Right kidney (tissue), 9 donors: Measurements from ENCODE around the gene CD226.
"Not testable (repeated sequence)": the region's sequence is repeated elsewhere in the genome, so short reads cannot be mapped to it uniquely, and the experiment has no call there.

ENCODE experiments used
- DNase-seq: peaks from one replicate; pipeline ENCODE4 v3.0.0-alpha.2; 2016
- long read RNA-seq, 8 donors: transcript quantifications; one replicate each; lab custom pipeline, GENCODE V29; 2026

Gene CD226
- long read RNA-seq, donor 1, result 0 reads
- long read RNA-seq, donor 2, result 0 reads
- long read RNA-seq, donor 3, result 0 reads
- long read RNA-seq, donor 4, result 0 reads
- long read RNA-seq, donor 5, result 0 reads
- long read RNA-seq, donor 6, full-length matches to known transcripts, result 1 of 1 reads
- long read RNA-seq, donor 6, partial matches to known transcripts, result 0 of 1 reads
- long read RNA-seq, donor 6, other reads (novel, unspliced or antisense), result 0 of 1 reads
- long read RNA-seq, donor 7, result 0 reads
- long read RNA-seq, donor 8, result 0 reads

DNA sequence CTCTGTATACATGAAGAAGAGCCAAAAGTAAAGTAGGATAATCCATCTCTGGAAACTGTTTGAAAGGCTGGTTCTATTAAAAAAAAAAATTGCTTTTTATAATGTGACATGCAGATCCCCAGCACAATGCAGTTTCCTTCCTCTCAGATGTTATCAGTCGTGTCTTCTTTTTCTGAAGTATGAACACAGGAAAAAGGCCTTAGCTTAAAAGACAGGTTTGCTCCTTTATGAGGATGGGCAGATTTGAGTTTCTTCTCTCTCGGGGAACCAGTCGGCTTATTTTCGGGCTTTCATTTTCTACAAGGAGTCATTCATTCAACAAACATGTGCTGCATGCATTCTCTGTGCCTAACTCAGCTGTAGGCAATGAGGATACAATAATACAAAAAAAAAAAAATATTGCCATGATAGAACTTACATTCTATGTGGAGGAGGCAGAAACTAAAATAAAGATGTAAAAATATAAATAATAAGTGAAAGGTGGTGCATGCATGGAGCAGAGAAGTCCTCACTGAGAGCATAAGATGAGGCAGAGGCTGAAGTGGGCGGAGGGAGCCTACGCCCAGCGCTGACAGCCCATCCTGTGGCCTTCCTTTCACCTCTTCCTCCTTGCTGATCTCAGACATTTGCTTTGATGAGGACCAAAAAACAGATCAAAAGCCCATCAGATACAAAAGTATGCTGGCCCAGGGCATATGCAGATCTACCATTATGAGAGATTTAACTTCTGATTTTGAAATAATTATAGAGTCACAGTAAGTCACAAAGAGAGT lies at the start of gene CD226:
TSS of gene CD226 (minus strand) at position 513 of the 773 bp plus-strand sequence. CDS start at position 46, 467 bp downstream.
- no peak for DNase-seq

DNA sequence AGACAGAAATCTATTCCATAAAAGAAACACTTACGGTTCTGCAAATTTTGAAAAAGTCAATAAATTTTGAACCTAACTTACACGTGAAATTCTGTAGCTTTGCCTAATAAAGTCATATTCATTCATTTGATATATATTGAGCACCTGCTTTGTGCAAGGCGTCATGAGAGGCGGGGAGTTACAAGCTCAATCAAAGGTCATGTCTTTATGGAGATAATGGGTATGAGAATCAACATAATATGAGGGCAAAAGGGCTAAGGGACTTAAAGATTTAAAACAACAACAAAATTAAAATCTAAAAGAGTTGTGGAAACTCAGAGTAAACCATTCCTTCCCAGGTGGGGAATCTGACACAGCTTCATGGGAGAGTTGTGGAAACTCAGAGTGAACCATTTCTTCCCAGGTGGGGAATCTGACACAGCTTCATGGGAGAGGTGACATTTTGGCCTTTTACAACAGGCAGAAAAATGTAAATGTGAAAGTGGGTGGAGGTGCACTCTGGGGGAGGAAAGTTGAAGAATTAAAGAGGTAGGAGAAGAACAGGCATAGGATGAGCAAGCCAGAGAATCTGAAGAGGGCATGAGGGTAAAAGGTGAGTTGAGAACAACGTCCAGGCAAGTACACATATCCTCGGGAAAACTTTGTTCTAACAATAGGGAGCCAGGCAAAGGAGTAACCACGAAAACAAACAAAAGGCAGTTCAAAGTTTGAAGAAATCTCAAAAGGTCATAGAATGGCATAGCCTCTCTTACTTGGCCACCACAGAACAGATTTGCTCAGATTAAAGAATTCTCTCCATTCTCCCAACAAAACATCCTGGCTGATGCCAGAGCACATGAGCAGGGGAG lies 49.5 kb upstream of the CD226 start:
- DNase-seq, result no peak

DNA sequence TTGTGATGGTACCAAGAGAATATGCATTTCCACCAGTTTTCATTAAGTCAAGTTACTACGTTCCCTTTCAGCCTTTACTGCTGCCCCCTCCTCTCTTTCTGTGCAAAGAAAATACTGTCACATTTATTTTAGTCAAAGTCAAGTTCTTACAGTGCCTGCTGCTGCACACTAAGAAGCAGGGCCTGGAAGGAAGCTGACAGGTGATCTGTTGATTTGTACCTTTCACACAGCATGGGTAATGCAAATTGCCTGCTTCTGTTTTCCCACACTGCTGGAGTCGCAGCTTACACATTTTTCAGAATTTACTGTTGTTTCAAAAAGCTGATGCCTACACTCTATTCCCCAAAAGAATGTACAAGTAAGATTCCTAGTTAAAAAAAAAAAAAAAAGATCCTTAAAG lies 48.7 kb upstream of the CD226 start:
- DNase-seq, result no peak

DNA sequence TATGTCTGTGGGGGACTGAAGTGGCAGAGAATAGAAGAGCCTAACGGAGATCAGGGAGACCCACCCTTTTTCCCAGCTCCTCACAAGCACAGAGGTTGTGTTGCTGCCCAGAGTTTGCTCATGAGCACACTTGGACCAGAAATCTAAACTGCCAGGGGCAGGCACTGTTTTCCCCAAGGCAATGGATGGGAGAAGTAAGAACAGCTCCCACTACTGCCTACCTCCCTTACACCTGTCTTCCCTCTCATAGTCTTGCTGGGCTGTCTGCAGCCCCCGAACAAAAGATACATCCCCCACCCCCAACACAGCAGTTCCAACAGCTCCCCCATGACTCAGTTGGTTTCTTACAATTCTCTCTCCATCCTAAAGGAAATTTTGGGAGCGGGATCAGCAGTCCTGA lies 48.1 kb upstream of the CD226 start:
- DNase-seq, result no peak

DNA sequence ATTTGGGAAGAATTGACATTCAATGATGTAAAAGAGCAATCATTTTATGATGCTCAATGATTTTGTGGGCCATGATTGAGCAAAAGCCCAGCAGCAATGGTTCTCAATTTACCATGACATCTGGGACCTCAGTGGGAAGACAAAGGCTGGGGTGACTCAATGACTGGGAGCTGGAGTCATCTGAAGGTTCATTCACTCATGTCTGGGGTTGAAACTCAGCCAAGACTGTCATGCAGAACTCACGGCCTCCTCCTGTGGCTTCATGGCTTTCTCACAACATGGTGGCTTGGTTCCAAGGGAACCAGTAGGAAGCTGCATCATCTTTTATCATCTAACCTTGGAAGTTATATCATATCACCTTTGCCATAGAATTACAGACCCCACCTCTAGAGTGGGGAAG lies 45.1 kb upstream of the CD226 start:
- no peak for DNase-seq

DNA sequence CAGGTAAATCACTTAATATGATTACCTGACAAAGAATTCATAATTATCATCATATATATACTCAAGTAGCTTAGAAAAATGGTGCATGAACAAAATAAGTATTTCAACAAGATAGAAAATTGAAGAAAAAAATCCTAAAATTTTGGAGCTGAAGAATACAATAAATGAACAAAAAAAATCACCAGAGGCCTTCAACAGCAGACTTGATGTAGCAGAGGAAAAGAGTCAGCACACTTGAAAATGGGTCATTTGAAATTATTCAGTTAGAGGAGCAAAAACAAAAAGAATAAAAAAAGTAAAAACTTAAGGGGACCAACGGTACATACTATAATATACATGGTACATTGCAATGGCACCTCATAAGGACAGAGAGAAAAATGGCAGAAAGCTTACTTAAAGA lies 40.2 kb upstream of the CD226 start:
- DNase-seq, result no peak

DNA sequence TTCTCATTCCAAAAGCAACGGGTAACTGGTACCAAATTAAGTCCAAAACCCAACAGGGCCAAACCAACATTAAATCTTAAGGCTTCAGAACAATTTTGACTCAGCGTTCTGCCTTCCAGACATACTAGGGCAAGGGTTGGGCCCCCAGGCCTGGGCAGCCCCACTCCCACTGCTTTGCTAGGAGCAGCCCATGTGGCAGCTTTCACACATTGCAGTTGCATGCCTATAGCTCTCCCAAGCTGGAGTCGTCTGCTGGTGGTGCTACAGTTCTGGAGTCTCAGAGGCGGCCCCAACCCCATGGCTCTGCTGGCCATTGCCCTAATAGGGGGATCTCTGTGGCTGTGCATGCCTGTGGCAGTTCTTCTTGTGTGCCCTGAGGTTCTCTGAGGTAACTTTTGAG lies 37.6 kb upstream of the CD226 start:
- no peak for DNase-seq

DNA sequence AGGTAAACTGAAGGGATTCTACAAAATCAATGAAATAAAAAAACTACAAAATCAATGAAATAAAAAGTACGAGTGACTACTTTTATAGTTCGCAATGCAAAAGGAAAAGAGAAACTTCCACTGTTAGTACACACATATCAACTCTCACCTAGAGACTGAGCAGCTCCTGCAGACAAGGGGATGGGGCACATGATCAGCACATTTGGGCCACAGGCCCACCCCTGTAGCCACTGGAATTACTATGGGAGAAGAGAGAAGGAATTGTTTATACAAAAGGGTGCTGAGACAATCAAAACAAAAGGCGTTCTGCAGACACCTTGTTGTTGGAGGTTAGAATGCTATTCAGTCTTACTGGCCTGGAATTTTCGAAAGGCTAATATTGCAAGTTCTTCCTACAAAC lies 34.7 kb upstream of the CD226 start:
- DNase-seq, result no peak

DNA sequence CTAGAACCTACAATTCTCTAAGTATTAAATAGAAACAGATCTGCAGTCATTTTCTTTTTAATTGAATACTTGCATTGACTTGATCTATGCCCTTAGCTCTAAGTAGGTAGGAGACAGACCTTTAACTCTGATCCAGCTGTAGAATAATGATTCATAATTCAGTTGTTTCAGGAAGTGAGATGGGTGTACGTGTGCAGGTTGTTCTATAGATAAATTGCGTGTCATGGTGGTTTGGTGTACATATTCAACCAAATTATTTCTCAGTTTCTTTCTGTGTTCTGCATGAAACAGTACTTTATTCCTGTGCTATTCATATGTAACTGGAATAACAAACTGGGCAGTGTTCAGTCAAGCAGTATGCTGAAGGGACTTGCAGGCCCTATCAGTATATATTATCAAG lies 34.3 kb upstream of the CD226 start:
- DNase-seq, result no peak

DNA sequence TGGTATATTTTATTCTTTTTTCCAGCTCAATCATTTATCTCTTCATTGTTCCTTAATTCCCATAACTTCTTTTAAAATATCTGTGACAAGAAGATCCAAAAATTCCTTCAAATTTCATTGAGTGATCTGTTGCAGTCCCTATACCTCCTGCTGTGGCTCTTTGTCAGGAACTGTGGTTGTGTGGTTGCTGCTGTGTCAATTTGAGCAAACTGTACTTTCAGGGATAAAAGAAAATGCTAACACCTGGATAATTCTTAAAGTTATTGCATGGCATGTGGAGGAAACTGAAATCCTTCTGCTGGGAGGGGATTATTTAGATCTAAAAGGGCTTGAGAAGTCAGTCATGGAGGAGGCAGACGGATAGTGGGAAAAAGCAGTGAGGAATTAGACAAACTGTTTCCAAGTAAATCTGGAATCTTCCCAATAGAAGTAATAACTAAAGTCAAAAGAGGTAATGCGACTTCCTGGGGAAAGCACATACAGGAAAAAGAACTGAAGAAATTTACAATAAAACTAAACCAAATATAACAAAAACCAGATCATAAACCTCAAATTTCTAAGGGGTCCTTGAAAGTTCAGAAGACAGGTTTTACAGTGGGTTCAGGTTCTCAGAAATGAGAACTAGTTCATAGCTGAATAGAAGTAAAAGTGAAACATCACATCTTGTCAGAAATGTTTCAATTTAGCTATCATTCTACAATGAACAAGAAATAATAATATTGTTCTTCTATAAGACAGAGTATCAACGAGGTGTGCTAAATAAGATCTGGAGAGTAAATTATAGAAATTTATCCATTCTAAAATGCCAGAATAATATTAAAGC lies 33.5 kb upstream of the CD226 start:
- no peak for DNase-seq

DNA sequence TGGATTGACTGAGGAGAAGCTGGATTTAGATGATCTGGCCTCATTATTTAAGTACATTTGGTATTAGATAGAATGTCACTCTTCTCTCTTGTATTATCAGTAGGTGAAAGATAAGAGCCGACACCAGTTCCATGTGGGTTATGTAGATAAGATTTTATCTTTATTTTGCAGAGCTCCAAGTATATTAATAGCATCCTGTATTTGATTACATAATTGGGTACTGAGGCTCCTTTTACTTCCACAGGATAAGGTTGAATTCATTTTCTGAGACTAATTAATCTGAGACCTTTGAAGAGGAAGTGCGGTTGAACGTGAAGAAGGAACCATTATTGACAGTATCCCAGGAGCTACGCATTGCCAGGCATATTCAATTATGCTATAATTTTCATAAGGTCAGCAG lies 32.8 kb upstream of the CD226 start:
- no peak for DNase-seq

DNA sequence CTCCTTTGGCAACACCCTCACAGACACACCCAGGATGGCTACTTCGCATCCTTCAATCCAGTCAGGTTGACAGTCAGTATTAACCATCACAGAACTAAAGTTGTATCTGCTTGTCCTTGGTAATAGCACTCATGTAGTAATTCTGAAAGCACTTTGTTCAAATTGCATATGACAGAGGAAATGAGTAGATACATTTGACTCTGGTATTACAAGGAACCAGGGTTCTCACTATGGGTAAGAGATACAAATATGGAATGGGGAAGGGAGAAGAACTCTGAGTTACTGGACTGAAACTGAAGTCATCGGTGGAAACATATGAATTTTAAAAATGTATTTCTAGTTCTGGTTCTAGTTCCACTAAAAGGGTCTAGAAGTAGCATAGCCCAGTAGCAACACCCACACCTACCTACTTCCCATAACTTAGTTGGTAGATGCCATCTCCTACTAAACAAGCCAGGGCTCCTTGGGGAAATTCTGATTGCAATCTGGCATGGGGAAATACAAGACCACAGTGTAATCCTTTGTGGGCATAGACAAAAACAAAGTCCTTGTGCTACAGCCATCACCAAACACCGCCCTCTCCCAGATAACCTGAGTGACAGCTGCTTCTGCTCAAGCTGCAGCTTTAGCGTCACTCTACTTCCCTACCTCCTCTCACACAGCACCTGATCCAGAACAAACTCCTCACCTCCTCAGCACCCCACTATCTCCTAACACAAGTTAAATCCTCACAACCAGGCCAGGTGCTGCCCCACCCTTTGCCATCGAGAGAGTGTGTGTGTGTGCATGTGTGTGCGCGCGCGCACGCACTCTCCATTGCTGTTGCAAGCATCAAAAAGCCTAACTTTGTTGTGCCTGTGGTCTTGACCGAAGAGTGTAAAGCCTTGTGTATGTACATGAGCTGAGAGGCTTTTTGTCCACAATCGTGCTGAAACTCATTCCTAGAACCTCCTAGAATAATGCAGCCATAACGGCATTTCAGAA lies 31.4 kb upstream of the CD226 start:
- no peak for DNase-seq

DNA sequence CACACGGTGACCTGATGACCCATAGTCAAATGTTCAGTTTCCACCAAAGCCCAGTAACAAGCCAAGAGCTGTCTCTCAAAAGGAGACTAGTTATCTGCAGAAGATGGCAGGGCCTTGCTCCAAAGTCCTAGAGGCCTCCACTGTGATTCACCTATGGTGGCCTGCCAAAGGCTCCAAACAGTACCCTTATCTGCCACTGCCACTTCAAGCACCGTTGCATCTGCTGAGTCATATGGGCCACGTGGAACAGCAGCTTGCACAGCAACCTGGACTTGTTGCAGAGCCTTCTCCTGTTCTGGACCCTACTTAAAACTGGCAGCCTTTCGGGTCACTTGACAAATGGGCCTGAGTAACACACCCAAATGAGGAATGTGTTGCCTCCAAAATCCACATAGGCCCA lies 27.6 kb upstream of the CD226 start:
- DNase-seq, result not testable (repeated sequence)

DNA sequence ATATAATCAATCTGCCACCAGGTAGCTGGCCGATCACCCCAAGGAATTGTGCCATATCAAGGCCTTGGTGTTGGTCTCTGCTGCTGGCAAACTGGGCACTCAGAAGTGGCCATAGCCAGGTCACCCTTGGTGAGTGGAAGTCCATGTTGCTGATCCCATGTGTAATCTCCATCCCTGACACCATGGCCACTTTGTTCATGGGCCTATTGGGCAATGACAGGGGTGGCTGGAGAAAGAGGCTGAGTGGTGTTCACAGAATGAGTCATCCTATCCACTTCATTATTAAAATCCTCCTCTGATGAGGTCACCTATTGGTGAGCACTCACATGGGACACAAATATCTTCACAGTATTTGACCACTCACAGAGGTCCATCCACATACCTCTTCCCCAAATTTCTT lies 26.7 kb upstream of the CD226 start:
- DNase-seq, result no peak

DNA sequence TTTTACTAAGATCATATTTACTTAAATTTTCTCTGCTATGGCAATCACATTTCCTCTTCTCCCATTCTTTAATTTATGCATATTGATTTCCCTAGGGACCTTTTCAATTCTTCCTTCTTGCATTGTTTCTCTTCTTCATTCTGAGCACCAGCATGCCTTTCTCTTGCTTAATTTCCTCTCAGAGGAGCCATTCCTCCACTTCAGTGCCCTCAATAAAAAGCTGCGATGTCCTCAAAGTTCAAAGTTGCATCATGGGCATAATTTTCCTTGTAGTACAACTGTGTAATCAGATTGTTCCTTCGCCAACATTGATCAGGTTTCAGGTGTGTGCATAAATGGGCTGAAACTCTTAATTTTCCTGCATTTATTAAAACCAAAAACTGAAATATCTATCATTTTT lies 21.8 kb upstream of the CD226 start:
- no peak for DNase-seq

DNA sequence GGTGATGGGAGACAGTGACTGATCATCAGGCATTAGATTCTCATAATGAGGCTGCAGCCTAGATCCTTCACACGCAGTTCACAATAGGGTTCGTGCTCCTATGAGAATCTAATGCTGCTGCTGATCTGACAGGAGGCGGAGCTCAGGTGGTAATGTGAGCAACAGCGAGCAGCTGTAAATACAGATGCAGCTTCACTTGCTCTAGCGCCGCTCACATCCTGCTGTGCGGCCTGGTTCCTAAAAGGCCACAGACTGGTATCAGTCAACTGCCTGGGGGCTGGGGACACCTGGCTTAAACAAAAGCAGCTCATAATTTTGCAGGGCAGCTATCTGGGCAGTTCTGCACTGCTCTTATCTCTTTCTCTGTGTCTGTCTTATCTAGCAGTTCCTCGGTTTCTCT lies 20.4 kb upstream of the CD226 start:
- no peak for DNase-seq

DNA sequence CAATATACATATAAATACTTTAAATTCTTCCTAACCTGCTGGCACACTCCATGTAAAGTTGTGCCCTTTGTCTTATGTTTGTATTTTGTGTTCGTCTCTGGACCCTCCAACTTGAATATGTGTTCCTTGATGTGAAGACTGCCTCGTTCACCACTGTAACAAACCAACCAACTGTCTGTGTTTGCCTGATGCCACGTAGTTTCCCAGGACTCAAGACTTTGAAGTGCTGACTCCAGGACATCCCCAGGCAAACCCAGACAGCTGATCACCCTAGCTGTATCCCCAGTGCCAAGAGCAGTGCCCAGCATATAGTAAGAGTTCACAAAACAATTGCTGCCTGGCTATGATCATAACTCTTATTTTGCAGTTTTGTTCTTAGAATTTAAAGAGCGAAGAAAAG lies 15.5 kb upstream of the CD226 start:
- no peak for DNase-seq

DNA sequence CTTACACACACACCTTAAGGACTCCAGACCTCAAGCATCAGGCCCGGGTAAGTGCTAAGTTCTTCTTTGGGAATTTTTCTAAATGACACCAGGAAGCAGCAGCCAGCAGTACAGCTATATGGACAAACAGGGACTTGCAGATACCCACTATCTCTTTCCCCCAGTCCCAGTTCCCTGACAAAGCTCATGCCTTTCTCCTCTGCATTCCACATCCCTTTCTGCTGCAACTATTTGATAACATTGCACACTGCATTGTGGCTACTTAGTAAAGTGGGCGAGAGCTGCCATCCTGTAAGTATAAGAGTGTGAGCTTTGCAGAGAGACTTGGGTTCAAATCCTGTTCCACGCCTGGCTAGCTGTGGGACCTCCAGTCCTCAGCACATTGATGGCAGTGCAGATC lies 14.0 kb upstream of the CD226 start:
- DNase-seq, result no peak

DNA sequence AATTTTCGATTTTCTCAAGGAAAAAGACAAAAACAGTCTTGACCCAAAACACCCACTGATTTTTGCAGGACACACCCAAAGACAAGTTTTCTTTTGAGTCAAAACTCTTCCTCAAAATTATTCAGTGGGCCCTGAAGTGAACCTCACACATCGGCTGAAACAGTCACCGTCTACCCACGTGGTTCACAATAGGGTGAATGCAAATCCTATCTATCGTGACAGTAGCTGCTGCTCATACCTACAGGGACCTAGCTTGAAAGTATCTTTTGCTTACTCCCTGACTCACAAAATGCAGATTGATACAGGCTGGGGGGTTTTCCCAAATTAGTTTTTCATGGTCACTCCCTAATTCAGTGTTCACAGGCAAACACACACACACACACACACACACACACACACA lies 10.7 kb upstream of the CD226 start:
- no peak for DNase-seq

DNA sequence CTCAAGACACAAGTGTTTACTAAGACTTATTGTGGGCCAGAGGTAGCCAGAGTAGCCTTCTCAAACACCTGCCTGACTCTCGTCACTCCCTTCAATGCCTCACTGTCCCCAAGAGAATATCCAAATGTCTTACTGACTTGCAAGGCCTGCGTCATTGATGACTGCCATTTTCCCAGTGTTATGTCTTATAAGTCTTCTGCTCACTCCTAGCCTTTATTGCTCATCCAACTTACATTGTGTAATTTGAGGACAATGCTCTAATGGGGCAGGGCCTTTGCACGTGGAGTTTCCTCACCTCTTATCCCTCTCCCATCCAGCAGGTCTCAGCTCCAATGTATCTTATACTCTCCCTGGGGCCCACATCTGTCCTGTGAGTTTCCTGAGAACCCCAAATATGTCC lies 10.1 kb upstream of the CD226 start:
- DNase-seq, result no peak
